Mesendoderm (in vitro differentiated cells): Measurements from ENCODE around the gene EEF2KMT.

Experiments
- DNase-seq: peaks from one replicate; pipeline ENCODE4 v3.0.0; 2013
- H2AK5ac ChIP-seq: 2 replicates; pipeline ENCODE4 v1.6.1; 2013; ENCODE audit warnings: low read length, inconsistent platforms
- H2BK120ac ChIP-seq: 2 replicates; pipeline ENCODE4 v1.6.1; 2013; ENCODE audit warnings: low read depth, mild to moderate bottlenecking, low read length, moderate library complexity, mixed read lengths
- H2BK15ac ChIP-seq: replicated peaks from 2 replicates; pipeline ENCODE4 v1.6.1; 2013; ENCODE audit warnings: low read depth, mild to moderate bottlenecking, moderate library complexity
- H2BK5ac ChIP-seq: 2 replicates; pipeline ENCODE4 v1.6.1; 2013; ENCODE audit warnings: low read length, inconsistent platforms
- H3K18ac ChIP-seq: 2 replicates; pipeline ENCODE4 v1.6.1; 2013; ENCODE audit warnings: mild to moderate bottlenecking, low read length, mixed read lengths
- H3K23ac ChIP-seq: one replicate; pipeline ENCODE4 v1.6.1; 2013; ENCODE audit warnings: low read length
- H3K27ac ChIP-seq: 2 replicates; pipeline ENCODE4 v1.5.1; 2013; ENCODE audit warnings: low read depth, mild to moderate bottlenecking, inconsistent platforms, low read length, moderate library complexity
- H3K27me3 ChIP-seq: 2 replicates; pipeline ENCODE4 v1.6.1; 2013; ENCODE audit warnings: low read length, control low read depth, mild to moderate bottlenecking, inconsistent platforms; ENCODE audit not compliant: insufficient read depth, poor library complexity
- H3K36me3 ChIP-seq: 2 replicates; pipeline ENCODE4 v1.6.1; 2013; ENCODE audit warnings: low read length, inconsistent platforms; ENCODE audit not compliant: control insufficient read depth, insufficient read depth
- H3K4ac ChIP-seq: one replicate; pipeline ENCODE4 v1.6.1; 2013; ENCODE audit warnings: low read depth, mild to moderate bottlenecking, low read length, moderate library complexity
- H3K4me1 ChIP-seq: 2 replicates; pipeline ENCODE4 v1.6.1; 2013; ENCODE audit warnings: low read depth, low read length, inconsistent platforms; ENCODE audit not compliant: control insufficient read depth
- H3K4me2 ChIP-seq: 2 replicates; pipeline ENCODE4 v1.6.1; 2013; ENCODE audit warnings: low read length
- H3K4me3 ChIP-seq: 2 replicates; pipeline ENCODE4 v1.5.1; 2013; ENCODE audit warnings: mild to moderate bottlenecking, low read length
- H3K56ac ChIP-seq: one replicate; pipeline ENCODE4 v1.6.1; 2013; ENCODE audit warnings: low read length
- H3K79me1 ChIP-seq: 2 replicates; pipeline ENCODE4 v1.6.1; 2013; ENCODE audit warnings: low read length, inconsistent platforms
- H3K79me2 ChIP-seq: 2 replicates; pipeline ENCODE4 v1.6.1; 2013; ENCODE audit warnings: mild to moderate bottlenecking, low read length; ENCODE audit not compliant: control insufficient read depth, insufficient read depth
- H3K9ac ChIP-seq: 2 replicates; pipeline ENCODE4 v1.6.1; 2013; ENCODE audit warnings: low read length, inconsistent platforms
- H4K5ac ChIP-seq: one replicate; pipeline ENCODE4 v1.6.1; 2013; ENCODE audit warnings: low read length
- H4K8ac ChIP-seq: one replicate; pipeline ENCODE4 v1.6.1; 2013; ENCODE audit warnings: low read depth, mild to moderate bottlenecking, control low read depth, low read length, moderate library complexity
- WGBS: extraction: QIAGEN DNeasy Blood & Tissue Kit; methylation state at CpG from one replicate; pipeline ENCODE4 v1.1.7; 2013; ENCODE audit warnings: low lambda C conversion rate, missing lambda C conversion rate; ENCODE audit not compliant: insufficient coverage; ENCODE audit errors: extremely low coverage; 5-methylcytosine and 5-hydroxymethylcytosine counted together

EEF2KMT gene

DNA sequence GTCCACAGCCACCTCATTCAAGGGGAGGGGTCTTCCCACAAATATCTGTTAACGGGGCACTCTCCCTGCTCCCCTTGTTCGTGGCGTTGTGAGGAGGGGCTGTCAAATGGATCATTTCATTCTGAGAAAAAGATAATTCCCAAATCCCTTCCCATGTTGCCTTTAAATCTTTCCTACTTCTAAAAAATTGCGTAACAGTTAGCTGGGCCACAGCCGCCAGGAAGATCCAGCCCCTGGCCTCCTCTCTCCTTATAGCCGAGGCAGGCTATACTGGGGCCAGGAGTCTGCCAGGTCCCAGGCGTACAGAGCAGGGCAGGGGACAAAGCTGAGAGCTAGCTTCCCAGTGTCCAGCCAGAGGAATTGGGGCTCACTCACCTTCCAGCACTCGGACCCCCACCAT, 32.3 kb downstream of the EEF2KMT start:
- H3K4me1 ChIP-seq: no peaks in the 10 kb centered on the region
- peak overlapping the region; percentile 46 for H3K56ac ChIP-seq
- H3K27me3 ChIP-seq: no peaks in the 10 kb centered on the region
- H3K23ac ChIP-seq: no peak overlapping the region
- no peaks in the 10 kb centered on the region for H3K79me1 ChIP-seq
- H2AK5ac ChIP-seq: no peak overlapping the region
- H3K36me3 ChIP-seq: no peaks in the 10 kb centered on the region
- no peak overlapping the region for H3K9ac ChIP-seq
- no peak overlapping the region for H2BK5ac ChIP-seq
- no peak overlapping the region for H3K4me2 ChIP-seq
- no peaks in the 10 kb centered on the region for H3K79me2 ChIP-seq
- H3K4ac ChIP-seq: no peak overlapping the region
- no peak overlapping the region for H3K4me3 ChIP-seq
- H2BK15ac ChIP-seq: no peak overlapping the region
- DNase-seq: no peak
- H4K8ac ChIP-seq: no peak overlapping the region
- H3K18ac ChIP-seq: no peak overlapping the region
- no CpG with 5 or more reads among the region's 8 CpGs for WGBS
- H3K27ac ChIP-seq: no peak overlapping the region
- H4K5ac ChIP-seq: no peak overlapping the region
- no peak overlapping the region for H2BK120ac ChIP-seq

DNA sequence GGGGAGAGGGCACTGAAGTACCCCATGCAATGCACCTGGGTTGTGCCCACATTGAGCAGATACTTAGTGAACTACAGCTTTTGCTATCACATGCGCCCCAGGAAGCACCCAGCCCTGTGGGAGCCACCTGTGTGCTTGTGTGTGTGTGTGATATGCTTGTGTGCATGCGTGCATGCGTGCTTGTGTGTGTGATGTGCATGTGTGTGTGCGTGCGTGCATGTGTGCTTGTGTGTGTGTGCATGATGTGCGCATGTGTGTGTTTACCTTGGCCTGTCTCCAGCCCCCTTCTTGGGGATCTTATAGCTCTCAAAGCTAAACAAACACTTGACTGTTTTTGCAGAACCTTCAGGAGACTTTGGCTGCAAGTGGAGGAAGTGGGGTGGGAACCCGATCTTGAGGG, 32.7 kb downstream of the EEF2KMT start:
- H3K9ac ChIP-seq: no peak overlapping the region
- DNase-seq: no peak
- no peak overlapping the region for H2BK15ac ChIP-seq
- H3K56ac ChIP-seq: no peak overlapping the region
- H4K8ac ChIP-seq: no peak overlapping the region
- H3K4me3 ChIP-seq: no peak overlapping the region
- no peak overlapping the region for H2BK5ac ChIP-seq
- no CpG with 5 or more reads among the region's 7 CpGs for WGBS
- no peak overlapping the region for H2AK5ac ChIP-seq
- H3K23ac ChIP-seq: no peak overlapping the region
- H3K27me3 ChIP-seq: no peaks in the 10 kb centered on the region
- no peak overlapping the region for H3K4me2 ChIP-seq
- no peaks in the 10 kb centered on the region for H3K79me2 ChIP-seq
- H3K36me3 ChIP-seq: no peaks in the 10 kb centered on the region
- H3K18ac ChIP-seq: no peak overlapping the region
- no peak overlapping the region for H3K27ac ChIP-seq
- H3K4ac ChIP-seq: no peak overlapping the region
- peaks cover 3% of the 10 kb centered on the region for H3K4me1 ChIP-seq
- H2BK120ac ChIP-seq: no peak overlapping the region
- no peak overlapping the region for H4K5ac ChIP-seq
- H3K79me1 ChIP-seq: no peaks in the 10 kb centered on the region

DNA sequence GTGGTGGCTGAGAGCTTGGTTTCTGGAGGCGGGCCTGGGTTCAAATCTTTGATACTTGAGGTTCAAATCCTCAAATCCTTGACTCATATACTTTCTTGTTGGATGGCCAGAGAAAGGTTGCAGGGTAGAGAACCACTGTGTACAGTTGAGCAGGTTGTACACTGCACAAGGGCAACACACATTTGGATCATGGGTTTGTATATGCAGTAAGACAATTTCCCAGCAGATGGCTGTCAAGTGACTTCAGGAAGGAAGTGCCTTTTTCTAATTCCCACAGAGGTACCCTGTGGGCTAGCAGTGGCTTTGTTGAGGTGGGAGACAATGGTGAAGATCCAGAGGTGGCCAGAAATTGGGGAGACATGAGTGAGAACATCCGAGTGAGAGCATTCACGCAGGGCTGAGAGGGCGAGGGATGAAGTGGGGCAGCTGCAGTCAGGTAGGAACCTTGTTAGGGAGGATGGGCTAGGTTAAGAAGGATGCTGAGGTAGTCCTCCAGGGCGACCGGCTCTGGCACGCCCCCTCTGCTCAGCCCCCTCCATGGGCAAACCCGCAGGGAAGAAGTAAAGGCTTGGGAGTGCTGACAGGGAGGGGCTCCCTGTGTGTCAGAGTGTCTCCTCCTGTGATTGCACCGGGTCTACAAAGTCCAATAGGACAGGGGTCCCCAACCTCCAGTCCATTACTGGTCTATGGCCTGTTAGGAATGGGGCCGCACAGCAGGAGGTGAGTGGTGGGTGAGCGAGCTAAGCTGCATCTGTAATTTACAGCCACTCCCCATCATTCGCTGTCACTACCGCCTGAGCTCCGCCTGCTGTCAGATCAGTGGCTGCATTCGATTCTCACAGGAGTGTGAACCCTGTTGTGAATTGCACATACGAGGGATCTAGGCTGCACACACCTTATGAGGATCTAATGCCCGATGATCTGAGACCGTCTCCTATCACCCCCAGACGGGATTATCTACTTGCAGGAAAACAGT, 34.5 kb downstream of the EEF2KMT start:
- Histone ChIP-seq H3K56ac (no peak overlapping the region), H3K9ac (no peak overlapping the region), H3K4me2 (no peak overlapping the region), H3K4me3 (no peak overlapping the region), H3K36me3 (no peaks in the 10 kb centered on the region), H3K4ac (no peak overlapping the region), H3K27me3 (no peaks in the 10 kb centered on the region), H3K27ac (no peak overlapping the region), H3K18ac (no peak overlapping the region), H3K4me1 (peaks cover 3% of the 10 kb centered on the region), H4K8ac (no peak overlapping the region), H3K79me1 (no peaks in the 10 kb centered on the region), H2BK15ac (no peak overlapping the region), H3K79me2 (no peaks in the 10 kb centered on the region), H2BK120ac (no peak overlapping the region), H3K23ac (no peak overlapping the region), H4K5ac (no peak overlapping the region), H2AK5ac (no peak overlapping the region), H2BK5ac (no peak overlapping the region)
- peak; percentile 20 for DNase-seq
- no CpG with 5 or more reads among the region's 19 CpGs for WGBS

- no peak overlapping the region for H3K4ac ChIP-seq
- no CpG with 5 or more reads among the region's 11 CpGs for WGBS
- no peak overlapping the region for H3K9ac ChIP-seq
- peaks cover 3% of the 10 kb centered on the region for H3K4me1 ChIP-seq
- no peak overlapping the region for H2BK15ac ChIP-seq
- H3K18ac ChIP-seq: no peak overlapping the region
- no peaks in the 10 kb centered on the region for H3K27me3 ChIP-seq
- H4K5ac ChIP-seq: no peak overlapping the region
- H3K23ac ChIP-seq: no peak overlapping the region
- no peak for DNase-seq
- H3K4me2 ChIP-seq: no peak overlapping the region
- no peak overlapping the region for H3K27ac ChIP-seq
- H3K79me1 ChIP-seq: no peaks in the 10 kb centered on the region
- no peak overlapping the region for H2AK5ac ChIP-seq
- H4K8ac ChIP-seq: no peak overlapping the region
- H3K79me2 ChIP-seq: no peaks in the 10 kb centered on the region
- H2BK120ac ChIP-seq: no peak overlapping the region
- no peak overlapping the region for H3K4me3 ChIP-seq
- no peak overlapping the region for H3K56ac ChIP-seq
- H3K36me3 ChIP-seq: no peaks in the 10 kb centered on the region
- H2BK5ac ChIP-seq: no peak overlapping the region
Observed at GRCh38 chr16:5062051-5062450, 35.5 kb downstream of the EEF2KMT start.

GRCh38 chr16:5060073-5060641, 37.4 kb downstream of the EEF2KMT start:
- no CpG with 5 or more reads among the region's 10 CpGs for WGBS
- peaks cover 3% of the 10 kb centered on the region for H3K4me1 ChIP-seq
- H3K23ac ChIP-seq: no peak overlapping the region
- H3K79me2 ChIP-seq: no peaks in the 10 kb centered on the region
- no peak overlapping the region for H4K5ac ChIP-seq
- peak overlapping the region; percentile 2 for H3K18ac ChIP-seq
- no peak overlapping the region for H2BK120ac ChIP-seq
- no peaks in the 10 kb centered on the region for H3K36me3 ChIP-seq
- H3K79me1 ChIP-seq: no peaks in the 10 kb centered on the region
- peak overlapping the region; percentile 36 for H3K9ac ChIP-seq
- DNase-seq: no peak
- H2BK5ac ChIP-seq: no peak overlapping the region
- H2AK5ac ChIP-seq: no peak overlapping the region
- no peak overlapping the region for H3K4me2 ChIP-seq
- no peak overlapping the region for H4K8ac ChIP-seq
- peak overlapping the region; percentile 82 for H3K27ac ChIP-seq
- H3K4ac ChIP-seq: no peak overlapping the region
- H3K27me3 ChIP-seq: no peaks in the 10 kb centered on the region
- no peak overlapping the region for H2BK15ac ChIP-seq
- H3K4me3 ChIP-seq: no peak overlapping the region
- H3K56ac ChIP-seq: peak overlapping the region; percentile 60
